Measurements from ENCODE around the gene MAZ.

MAZ gene

DNA sequence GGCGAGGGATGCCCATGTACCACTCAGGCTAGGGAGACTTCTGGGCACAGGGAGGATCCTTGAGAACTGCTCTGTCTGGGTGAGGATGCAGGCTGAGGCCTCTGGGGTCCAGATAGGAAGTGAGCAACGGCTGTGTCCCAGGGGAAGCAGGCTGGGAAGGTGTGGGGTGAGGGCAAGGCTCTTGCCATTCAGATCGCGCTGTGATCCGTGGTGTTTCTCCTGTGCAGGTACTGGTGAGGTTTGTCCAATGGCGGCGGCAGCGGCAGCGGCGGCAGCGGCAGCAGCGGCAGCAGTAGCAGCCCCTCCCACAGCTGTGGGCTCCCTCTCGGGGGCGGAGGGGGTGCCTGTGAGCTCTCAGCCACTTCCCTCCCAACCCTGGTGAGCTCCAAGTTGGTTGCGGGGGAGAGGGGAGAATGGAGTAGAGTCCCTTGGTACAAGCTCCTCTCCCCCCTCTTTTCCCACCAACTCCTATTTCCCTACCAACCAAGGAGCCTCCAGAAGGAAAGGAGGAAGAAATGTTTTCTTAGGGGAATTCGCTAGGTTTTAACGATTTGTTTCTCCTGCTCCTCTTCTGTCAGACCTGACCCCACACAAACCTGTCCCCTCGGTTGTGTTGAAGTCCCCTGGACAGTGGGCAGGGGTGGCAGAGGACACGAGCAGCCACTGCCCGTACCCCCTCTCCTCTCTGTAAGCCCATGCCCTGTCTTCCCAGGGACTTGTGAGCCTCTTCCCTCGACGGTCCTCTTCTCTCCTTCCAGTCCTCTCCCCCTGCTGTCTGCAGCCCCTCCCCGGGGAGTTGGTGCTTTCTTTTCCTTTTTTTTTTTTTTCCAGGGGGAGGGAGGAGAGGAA, 3.7 kb downstream of the MAZ start:
- DNase-seq = no peak

DNA sequence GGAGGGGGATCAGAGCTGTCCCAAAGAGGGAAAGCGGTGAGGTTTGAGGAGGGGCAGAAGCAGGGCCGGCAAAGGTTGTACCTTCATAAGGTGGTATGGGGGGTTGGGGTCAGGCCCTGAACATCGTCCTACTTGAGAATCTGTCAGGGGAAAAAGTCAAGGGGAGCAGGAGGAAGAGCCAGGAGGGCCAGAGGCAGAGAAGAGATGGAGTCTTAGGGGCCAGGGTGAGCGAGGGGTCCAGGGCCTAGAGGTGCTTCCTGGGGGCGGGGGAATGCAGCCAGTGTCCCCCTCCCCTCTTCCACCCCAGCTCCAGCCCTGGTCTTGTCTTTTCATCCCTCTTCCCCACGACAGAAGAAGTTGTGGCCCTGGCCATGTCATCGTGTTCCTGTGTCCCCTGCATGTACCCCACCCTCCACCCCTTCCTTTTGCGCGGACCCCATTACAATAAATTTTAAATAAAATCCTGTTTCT, 4.4 kb downstream of the MAZ start:
- DNase-seq = no peak

DNA sequence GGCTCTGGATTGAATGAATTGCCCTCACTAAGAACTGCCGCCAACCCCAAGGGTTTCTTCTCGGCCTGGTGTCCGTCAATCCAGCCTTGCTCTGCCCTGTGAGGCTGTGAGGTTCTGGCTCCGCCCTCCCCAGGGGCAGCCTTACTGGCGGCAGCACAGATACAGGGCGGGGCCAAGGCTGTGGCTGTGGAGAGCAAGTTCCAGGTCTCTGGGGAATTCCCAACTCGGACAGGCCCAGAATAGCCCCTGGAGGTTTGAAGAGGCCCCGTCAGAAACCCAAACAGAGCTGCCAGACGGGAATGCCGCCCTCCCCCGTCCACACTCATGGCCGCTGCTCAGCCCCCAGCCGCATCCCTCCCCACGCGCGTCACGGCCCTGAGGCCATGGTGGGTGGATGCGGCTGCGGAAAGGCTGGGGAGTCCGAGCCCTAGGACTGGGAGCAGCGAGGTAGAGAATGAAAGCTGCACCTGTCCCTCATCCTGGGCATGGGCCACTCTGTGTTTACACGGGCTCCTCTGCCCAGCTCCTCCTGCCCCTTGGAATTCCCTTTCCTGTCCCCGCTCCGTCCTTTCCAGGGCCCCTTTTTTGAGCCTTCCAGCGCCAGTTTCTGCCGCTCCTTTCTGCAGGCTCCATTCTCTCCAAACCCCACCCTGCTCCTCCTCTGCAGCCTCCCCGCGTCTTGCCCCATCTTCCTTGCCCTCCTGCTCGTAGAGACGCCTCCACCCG, 5.0 kb downstream of the MAZ start:
- DNase-seq = peak; percentile 32

DNA sequence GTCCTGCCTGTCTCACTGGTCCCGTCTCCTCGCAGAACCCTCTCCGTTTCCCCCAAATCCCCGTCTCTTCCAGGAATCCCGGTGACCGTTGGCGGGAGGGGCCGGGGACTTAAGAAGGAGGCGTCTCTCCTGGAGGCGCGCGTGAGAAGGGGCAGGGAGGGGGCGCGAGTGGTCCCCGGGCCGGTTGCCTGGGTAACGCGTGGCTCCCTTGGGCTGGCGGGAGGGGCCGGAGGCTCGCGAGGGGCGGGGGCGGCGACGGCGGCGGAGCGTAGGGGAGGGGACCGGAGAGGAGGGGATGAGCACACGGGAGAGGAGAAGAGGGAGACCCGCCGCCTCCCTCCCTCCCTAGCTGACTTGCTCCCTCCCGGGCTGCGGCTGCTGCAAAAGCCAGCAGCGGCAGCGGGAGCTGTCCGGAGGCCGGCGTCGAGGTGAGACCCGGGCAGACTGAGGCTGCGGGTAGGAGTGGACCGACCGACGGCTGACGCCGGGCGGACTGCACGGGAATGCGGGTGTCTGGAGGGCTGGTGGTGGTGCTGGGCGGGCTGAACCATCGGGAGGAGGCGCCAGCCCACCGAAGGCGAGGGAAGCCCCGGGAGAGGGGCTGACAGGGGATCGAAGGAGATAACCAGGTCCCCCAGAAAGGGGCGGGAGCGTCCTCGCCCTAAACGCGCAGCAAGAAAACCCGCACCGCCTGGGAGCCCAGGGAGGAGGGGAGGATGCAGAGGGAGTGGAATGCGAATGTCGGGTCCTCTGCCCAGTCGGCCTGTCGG, 5.8 kb downstream of the MAZ start, which contains the start of gene PRRT2:
PRRT2 (plus strand) TSS at position 298 of the 770 bp plus-strand sequence. CDS start 862 bp downstream, outside the sequence.
- peak; percentile 29 for DNase-seq

DNA sequence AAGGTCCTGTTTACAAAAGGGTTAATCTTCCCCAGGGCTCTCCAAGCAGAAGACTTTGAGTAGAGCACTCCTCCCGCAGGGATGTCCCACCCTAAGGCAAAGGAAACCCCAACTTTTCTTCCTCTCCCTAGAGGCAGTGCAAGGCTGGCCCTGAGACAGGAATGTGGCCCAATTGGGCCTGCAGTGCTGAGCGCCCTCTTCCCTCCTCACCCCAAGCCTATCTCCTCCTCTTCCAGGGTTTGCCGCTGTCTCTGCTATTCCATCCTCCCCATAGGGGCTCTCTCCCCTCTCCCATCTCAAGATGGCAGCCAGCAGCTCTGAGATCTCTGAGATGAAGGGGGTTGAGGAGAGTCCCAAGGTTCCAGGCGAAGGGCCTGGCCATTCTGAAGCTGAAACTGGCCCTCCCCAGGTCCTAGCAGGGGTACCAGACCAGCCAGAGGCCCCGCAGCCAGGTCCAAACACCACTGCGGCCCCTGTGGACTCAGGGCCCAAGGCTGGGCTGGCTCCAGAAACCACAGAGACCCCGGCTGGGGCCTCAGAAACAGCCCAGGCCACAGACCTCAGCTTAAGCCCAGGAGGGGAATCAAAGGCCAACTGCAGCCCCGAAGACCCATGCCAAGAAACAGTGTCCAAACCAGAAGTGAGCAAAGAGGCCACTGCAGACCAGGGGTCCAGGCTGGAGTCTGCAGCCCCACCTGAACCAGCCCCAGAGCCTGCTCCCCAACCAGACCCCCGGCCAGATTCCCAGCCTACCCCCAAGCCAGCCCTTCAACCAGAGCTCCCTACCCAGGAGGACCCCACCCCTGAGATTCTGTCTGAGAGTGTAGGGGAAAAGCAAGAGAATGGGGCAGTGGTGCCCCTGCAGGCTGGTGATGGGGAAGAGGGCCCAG, 6.7 kb downstream of the MAZ start:
- DNase-seq = no peak

DNA sequence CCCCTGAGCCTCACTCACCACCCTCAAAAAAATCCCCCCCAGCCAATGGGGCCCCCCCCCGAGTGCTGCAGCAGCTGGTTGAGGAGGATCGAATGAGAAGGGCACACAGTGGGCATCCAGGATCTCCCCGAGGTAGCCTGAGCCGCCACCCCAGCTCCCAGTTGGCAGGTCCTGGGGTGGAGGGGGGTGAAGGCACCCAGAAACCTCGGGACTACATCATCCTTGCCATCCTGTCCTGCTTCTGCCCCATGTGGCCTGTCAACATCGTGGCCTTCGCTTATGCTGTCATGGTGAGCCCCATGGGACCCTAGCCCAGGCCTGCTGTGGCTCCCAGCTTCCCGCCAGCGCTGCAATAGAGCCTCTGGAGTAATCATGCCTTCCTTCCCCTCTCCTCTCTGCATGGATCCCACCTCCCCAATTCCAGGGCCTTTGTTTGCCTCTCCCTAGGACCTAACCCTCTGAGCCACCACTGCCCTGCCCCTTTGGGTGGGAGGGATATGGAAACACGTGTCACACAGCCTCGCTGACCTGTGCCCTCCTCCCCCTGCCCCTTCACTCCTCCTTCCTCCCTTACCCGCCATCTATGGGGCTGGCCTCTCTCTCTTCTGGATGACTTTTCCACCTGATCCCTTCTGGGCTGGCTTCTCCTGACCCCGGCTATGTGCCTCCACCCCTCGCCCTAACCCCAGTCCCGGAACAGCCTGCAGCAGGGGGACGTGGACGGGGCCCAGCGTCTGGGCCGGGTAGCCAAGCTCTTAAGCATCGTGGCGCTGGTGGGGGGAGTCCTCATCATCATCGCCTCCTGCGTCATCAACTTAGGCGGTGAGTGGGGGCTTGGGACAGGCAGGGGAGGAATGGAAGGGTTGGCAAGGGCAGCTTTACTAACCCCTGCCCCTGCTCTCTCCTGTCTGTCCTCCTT, 7.6 kb downstream of the MAZ start:
- no peak for DNase-seq

DNA sequence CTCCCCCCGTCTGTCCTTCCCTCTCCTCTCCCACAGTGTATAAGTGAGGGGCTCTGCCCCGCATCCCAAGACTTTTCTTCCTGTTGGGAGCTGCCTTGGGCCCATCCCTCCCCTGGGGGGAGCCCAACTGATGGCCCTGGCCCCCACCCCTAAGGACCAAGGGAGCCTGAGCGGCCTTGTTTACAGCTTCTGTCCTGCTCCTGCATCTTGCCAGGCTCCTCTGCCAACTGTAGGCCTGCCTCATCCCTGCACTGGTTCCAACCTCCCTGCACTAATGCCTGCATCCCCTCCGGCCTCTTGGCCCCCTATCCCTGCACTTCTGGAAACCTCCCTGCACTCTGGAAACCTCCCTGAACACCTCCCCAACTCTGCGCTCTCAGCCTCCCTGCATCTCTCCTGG, 8.3 kb downstream of the MAZ start:
- no peak for DNase-seq

DNA sequence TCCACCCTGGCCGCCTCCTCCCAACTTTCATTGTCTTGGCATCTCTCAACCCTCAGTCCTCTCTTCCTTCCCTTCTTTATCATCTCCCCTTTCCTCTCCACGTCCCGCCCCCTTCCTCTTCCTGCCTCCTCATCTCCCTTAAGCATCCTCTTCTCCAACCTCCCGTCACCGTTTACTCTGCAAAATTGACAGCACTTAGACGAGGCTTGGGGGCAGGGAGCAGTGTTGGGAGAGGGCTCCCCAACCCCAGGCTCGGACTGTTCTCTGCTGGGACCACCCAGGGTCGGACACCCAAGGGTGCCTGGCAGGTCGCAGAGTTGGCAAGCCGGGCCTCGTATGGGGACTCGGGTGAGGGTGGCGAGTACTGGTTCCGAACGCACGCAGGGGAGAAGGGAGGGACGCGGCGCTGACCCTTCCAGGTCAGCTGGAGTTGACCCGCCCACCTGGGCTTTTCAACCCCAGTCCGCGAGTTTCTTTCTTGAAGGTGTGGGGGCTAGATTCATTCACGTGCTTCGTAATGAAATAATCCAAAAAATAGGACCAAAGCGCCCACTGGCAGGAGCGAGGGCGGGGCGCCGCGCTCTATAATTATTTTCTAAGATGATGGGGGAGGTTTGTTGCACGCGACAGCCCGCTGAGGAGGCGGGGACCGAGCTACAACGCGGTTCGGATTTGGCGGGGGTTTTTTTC, 8.8 kb downstream of the MAZ start:
- DNase-seq = peak; percentile 68

DNA sequence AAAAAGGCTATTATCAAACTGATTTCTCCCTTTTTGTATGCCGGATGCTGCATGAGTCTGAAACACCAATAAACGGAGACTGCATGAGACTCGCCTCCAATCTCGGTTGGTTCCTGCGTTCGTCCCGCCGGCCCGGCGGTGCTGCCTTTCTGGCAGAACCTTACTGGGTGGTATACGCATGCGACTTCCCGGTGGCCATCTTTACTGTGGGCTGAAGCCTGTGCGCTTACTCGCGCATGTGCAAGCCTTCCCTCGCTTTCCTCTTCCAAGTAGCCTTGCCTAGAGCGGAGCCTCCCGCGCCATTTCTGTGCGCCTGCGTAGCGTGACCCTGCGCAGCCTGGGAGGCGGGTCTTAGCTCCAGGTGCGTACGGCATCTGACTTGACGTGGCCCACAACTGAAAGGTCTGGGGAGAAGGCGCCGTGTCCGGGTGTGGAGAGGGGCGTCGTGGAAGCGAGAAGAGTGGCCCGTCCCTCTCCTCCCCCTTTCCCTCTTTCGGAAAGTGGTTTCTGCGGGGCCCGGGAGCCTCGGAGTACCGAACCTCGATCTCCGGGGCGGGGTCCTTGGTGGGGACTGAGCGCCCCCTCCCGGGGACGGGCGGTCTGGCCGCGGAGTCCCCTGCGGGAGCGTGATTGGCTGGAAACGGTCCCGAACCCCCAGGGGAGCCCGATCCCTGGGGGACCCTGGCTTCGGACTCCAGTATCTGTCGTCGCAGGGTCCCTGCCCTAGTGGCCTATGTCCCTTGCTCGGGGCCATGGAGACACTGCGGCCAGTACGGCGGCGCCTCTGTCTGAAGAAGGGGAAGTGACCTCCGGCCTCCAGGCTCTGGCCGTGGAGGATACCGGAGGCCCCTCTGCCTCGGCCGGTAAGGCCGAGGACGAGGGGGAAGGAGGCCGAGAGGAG, 9.7 kb downstream of the MAZ start, which contains the start of gene PAGR1:
PAGR1 (plus strand) TSS at position 360 of the 901 bp plus-strand sequence; CDS start at position 734, 374 bp downstream.
- peak; percentile 97 for DNase-seq

DNA sequence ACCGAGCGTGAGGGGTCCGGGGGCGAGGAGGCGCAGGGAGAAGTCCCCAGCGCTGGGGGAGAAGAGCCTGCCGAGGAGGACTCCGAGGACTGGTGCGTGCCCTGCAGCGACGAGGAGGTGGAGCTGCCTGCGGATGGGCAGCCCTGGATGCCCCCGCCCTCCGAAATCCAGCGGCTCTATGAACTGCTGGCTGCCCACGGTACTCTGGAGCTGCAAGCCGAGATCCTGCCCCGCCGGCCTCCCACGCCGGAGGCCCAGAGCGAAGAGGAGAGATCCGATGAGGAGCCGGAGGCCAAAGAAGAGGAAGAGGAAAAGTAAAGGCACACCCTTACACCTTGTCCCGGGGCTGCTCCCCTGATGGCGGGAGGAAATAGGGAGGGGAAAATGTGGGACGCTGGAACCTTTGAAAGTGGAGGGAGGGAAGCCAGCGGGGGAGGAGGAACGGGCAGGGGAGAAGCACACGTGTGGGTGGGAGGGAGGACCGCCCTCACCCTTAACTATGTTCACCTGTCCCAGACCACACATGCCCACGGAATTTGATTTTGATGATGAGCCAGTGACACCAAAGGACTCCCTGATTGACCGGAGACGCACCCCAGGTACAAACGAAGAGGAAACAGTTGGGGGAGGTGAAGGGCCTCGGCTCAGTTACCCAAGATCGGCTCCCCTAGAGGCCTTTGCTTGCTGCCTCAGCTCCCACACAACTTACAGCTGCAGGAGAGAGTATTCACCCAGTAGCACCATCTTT, 10.5 kb downstream of the MAZ start:
- no peak for DNase-seq

DNA sequence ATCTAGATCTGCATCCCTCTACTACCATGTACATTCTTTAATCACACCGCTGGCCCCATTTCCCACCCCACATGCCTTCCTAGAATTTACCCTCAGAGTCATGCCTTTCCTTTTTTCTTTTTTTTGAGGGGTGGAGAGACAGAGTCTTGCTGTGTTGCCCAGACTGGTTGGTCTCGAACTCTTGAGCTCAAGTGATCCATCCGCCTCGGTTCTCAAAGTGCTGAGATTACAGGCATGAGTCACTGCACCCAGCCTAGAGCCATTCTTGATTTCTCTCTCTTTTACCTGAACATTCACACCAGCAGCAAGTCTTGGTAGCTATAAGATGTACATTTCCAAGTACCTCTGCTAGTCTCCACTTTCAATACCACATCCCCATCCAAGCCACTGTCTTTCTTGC, 11.8 kb downstream of the MAZ start:
- DNase-seq = no peak

DNA sequence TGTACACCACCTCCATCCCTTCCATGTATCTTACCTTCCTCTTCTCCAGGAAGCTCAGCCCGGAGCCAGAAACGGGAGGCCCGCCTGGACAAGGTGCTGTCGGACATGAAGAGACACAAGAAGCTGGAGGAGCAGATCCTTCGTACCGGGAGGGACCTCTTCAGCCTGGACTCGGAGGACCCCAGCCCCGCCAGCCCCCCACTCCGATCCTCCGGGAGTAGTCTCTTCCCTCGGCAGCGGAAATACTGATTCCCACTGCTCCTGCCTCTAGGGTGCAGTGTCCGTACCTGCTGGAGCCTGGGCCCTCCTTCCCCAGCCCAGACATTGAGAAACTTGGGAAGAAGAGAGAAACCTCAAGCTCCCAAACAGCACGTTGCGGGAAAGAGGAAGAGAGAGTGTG, 13.2 kb downstream of the MAZ start:
- DNase-seq = no peak

DNA sequence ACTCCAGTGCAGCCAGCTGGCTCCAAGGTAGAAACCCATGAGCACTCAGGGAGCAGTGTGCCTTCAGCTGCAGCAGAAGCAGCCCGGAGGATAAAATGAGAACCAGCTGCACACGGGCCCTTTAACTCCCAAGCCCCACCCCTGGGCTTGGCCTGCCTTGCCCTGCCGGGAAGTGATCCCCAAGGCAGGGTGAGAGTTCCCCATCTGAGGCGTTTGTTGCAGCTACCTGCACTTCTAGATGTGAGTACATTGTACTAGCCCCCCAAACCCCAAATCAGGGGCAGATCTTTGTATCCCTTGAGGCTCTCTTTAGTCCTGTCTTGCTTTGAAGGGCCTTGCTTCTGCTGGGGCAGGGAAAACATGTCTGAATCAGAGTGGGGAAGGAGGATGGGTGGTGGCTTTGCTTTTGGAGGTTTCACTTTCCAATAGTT, 14.0 kb downstream of the MAZ start, which contains the start of gene MVP:
MVP (plus strand) TSS at position 192 of the 431 bp plus-strand sequence. CDS start 10,088 bp downstream, outside the sequence.
- no peak for DNase-seq

DNA sequence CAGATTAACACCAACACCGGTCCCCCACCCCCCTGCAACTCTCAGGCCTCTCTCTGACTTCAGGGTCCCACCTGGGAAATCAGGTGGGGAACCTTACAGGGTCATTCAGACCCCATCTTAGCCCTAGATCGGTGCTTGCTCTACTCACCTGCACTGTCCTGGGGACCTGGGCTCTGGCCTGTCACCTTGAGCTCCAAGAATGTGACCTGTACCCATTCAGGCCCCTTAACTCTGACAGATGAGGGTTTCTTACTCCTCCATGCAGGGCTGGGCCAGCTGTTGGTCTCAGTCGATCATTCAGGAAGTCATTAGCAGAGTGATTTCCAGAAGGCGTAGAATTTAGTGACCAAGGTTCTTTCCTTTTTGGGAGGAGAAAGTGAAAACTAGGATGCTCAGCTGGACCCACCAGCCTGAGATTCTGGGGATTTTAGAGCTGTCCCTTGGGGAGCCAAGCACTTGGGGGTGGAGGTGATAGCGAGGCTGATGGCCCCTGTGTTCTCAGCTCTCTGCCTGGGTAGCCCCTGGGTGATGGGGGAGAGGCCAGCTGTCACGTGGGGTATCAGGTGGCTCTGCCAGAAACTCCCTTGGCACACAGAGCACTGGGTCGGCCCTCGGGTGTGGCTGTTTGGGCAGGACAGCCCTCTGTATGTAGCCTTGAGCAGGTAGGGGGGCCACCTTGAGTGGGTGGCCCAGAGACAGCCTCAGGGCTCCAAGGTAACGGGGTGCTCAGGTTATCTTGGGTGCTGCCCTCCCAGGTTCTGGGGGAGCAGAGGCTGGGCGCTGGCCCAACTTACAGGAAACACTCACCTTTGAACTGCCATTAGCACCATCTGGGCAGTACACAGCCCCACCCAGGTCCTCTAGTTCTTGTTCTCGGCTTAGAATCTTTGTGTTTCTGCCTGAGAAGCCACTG, 14.7 kb downstream of the MAZ start:
- DNase-seq = no peak

DNA sequence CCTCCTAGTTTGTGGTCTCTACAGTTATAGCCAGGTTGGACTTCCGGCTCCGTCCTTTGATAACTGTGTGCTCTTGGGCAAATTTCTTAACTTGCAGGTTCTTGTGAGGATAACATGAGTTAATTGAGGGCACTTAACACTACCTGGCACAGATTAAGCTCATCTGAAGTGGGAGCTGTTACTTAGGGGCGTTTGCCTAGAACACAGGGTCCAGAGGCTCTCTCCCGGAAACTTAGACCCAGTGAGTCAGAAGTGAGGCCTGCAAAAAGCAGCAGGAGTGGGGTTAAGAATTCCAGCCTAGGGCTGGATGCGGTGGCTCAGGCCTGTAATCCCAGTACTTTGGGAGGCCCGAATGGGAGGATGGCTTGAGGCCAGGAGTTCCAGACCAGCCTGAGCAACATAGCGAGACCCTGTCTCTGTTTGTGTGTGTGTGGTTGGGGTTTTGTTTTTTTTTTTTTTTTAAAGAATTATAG, 15.3 kb downstream of the MAZ start:
- DNase-seq = no peak

DNA sequence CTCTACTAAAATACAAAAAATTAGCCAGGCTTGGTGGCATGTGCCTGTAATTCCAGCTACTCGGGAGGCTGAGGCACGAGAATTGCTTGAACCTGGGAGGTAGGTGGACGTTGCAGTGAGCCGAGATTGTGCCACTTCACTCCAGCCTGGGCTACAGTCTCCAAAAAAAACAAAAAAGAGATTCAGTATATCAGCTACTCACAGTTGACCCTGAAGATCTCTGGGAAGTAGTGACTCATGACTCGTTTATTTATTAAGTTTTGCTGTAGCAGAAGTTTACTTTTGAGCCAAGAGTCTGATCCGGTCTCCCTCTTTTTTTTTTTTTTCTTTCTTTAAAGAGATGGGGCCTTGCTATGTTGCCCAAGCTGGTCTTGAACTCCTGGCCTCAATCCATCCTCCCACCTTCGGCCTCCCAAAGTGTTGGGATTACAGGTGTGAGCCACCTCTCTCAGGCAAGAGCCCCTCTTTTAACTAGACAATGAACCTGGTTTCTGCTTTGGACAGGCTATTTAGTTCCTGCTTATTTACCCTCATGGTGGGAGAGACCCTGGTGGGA, 18.3 kb downstream of the MAZ start:
- DNase-seq = no peak
